WERI-Rb-1 (cell line): ENCODE data around the gene ANKH.
A peak's percentile ranks its signal among the peaks of the same experiment; 100 is the strongest.

Experiments
- DNase-seq: peaks from one replicate; pipeline ENCODE4 v3.0.0-alpha.2; 2020
- H3K27ac ChIP-seq: fragments of 250-450 bp; sonication (Bioruptor Pico); 2 replicates; pipeline ENCODE4 v1.5.1; 2020; ENCODE audit warnings: mild to moderate bottlenecking, moderate library complexity
- H3K27me3 ChIP-seq: fragments of 250-450 bp; sonication (Bioruptor Pico); 2 replicates; pipeline ENCODE4 v1.5.1; 2021; ENCODE audit warnings: mild to moderate bottlenecking, low read depth, moderate library complexity; ENCODE audit not compliant: insufficient read depth, severe bottlenecking
- H3K36me3 ChIP-seq: fragments of 250-450 bp; sonication (Bioruptor Pico); 2 replicates; pipeline ENCODE4 v1.5.1; 2020; ENCODE audit warnings: mild to moderate bottlenecking, moderate library complexity
- H3K4me3 ChIP-seq: 2 replicates; pipeline ENCODE4 v1.5.1; 2011; ENCODE audit warnings: low read depth, mild to moderate bottlenecking, control low read depth, low read length
- H3K9me3 ChIP-seq: fragments of 250-450 bp; sonication (Bioruptor Pico); 2 replicates; pipeline ENCODE4 v1.5.1; 2021; ENCODE audit warnings: mild to moderate bottlenecking, moderate library complexity; ENCODE audit not compliant: severe bottlenecking
- CTCF ChIP-seq: IDR thresholded peaks from 2 replicates; pipeline ENCODE4 v1.5.1; 2011; ENCODE audit warnings: low read depth, mild to moderate bottlenecking, control low read depth, inconsistent platforms, low read length

The ANKH gene

GRCh38 chr5:14753947-14754346 is 117.6 kb downstream of the ANKH start:
- H3K27me3 ChIP-seq = no peaks in the 10 kb centered on the region
- no peak for DNase-seq
- no peak overlapping the region for H3K4me3 ChIP-seq
- no peaks in the 10 kb centered on the region for H3K9me3 ChIP-seq
- TF ChIP-seq CTCF = no peak
- H3K27ac ChIP-seq = no peak overlapping the region
- peaks cover 19% of the 10 kb centered on the region for H3K36me3 ChIP-seq

GRCh38 chr5:14753292-14753691 is 118.3 kb downstream of the ANKH start:
- no peak for DNase-seq
- Histone ChIP-seq H3K27me3 (no peaks in the 10 kb centered on the region), H3K9me3 (no peaks in the 10 kb centered on the region), H3K27ac (no peak overlapping the region), H3K36me3 (peaks cover 23% of the 10 kb centered on the region), H3K4me3 (no peak overlapping the region)
- TF ChIP-seq CTCF = no peak

GRCh38 chr5:14752497-14753071 is 119.0 kb downstream of the ANKH start:
- Histone ChIP-seq H3K9me3 (no peaks in the 10 kb centered on the region), H3K36me3 (peaks cover 18% of the 10 kb centered on the region), H3K27ac (no peak overlapping the region), H3K4me3 (no peak overlapping the region), H3K27me3 (no peaks in the 10 kb centered on the region)
- DNase-seq = no peak
- TF ChIP-seq CTCF = no peak

GRCh38 chr5:14750712-14751111 is 120.9 kb downstream of the ANKH start:
- Histone ChIP-seq H3K9me3 (no peaks in the 10 kb centered on the region), H3K36me3 (peaks cover 28% of the 10 kb centered on the region), H3K27ac (peak overlapping the region; percentile 13), H3K27me3 (no peaks in the 10 kb centered on the region), H3K4me3 (no peak overlapping the region)
- TF ChIP-seq CTCF = no peak
- DNase-seq = no peak

GRCh38 chr5:14749579-14750101 is 121.9 kb downstream of the ANKH start:
- no peaks in the 10 kb centered on the region for H3K9me3 ChIP-seq
- H3K36me3 ChIP-seq = peaks cover 26% of the 10 kb centered on the region
- 0 out of 2 replicates have a peak overlapping the region, but pooled peaks have one; percentile 0 for H3K27ac ChIP-seq
- H3K4me3 ChIP-seq = no peak overlapping the region
- no peaks in the 10 kb centered on the region for H3K27me3 ChIP-seq
- no peak for TF ChIP-seq CTCF
- DNase-seq = no peak
